ENCODE data around the gene FUOM. TPM values are rescaled to one million over a fixed set of nuclear protein-coding genes. Genes with fewer than 3 reads are reported as not detected.

The FUOM gene
- total RNA-seq, 2 donors from 2014 or later: 13.8 to 17.6 TPM

DNA sequence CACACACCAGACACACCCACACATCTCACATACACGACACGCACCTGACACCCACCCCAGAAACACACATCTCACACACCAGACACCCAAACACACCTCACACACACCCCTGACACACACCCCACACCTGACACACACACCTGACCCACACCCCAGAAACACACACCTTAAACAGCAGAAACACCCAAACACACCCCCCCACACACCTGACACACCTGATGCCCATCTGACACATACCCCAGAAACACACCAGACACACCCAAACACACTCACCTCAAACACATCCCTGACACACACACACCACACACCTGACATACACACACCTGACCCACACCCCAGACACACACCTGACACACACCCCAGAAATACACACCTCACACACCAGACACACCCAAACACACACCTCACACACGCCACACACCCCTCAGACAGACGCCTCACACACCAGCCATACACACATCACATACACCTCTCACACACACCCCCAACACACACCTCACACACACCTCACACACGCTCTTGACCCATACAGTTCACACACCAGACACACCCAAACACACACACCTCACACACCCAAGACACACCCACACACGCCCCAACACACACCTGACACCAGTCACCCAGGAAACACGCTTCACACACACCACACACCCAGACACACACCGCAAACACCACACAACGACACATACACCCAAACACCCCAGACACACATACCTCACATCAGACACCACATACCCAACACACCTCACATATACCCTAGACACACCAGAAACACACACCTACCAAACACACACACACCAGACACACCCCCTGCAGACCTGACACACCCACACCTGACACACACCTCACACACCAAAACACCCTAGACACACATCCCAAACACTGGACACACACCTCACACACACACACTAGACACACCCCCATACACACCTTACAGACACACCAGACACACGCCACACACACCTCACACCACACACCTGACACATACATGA lies 19.4 kb downstream of the FUOM start:
- intact Hi-C loops (cut with DNase I): no loop called here
- no peak for DNase-seq (ENCODE audit: low spot score)

GRCh38 chr10:133337370-133337725 lies 20.5 kb downstream of the FUOM start:
- intact Hi-C loops (cut with DNase I): no loop called here
- no peak for DNase-seq (ENCODE audit: low spot score)

- intact Hi-C loops (cut with DNase I): no loop called here
Measured at GRCh38 chr10:133336577-133337369, 21.0 kb downstream of the FUOM start, which contains the start of gene CALY. TSS of gene CALY (minus strand) at chr10:133336896. CDS start at chr10:133328989, 7,907 bp downstream.

GRCh38 chr10:133336118-133336576 lies 21.7 kb downstream of the FUOM start:
- intact Hi-C loops (cut with DNase I): no loop called here
- DNase-seq (ENCODE audit: low spot score): peak; percentile 78

More at GRCh38 chr10:133336577-133337369, 21.0 kb downstream of the FUOM start, which contains the start of gene CALY:
- peak; percentile 85 for DNase-seq (ENCODE audit: low spot score)

DNA sequence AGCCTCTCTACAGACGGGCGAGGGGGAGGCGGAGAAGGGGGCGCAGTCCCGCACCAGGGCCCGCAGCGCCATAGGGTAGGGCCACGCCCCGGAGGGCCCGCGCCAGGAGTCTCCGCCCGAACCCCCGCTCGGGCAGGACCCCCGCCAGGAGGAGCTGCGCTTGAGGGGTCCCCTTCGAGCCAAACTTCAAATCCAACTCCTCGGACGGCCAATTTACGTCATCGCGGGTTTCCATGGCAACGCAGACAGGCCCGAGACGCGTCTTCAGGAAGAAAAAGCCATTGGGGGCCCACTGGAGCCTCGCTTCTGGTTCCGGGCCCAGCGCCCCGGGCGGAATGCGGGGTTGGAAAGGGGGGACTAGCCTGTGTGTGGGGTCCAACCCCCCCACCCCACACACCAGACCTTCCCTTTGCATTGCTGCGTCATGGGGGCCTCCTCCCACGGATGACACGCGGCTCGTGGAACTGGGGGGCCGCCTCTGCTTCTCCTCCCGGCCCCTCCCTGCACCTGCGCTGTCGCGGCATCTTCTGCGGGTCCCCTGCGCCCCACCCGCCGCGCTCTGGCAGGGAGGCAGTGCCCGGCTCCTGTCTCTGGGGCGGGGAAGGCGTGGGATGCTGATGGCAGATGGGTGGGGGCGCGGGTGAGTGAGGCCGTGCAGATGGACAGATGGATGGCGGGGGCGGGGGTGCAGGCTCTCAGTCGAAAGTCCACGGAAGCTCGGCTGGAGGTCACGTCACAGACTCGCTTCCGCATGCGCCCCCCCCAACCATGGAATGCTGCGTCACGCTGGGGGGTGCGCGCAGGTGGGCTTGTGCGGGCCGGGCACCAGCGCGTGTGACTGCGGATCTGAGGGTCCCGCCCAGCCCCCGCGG lies 22.3 kb downstream of the FUOM start:
- intact Hi-C loops (cut with DNase I): no loop called here
- DNase-seq (ENCODE audit: low spot score): peak; percentile 91

- peak; percentile 84 for DNase-seq (ENCODE audit: low spot score)
Measured at GRCh38 chr10:133334503-133335245, 23.1 kb downstream of the FUOM start.

DNA sequence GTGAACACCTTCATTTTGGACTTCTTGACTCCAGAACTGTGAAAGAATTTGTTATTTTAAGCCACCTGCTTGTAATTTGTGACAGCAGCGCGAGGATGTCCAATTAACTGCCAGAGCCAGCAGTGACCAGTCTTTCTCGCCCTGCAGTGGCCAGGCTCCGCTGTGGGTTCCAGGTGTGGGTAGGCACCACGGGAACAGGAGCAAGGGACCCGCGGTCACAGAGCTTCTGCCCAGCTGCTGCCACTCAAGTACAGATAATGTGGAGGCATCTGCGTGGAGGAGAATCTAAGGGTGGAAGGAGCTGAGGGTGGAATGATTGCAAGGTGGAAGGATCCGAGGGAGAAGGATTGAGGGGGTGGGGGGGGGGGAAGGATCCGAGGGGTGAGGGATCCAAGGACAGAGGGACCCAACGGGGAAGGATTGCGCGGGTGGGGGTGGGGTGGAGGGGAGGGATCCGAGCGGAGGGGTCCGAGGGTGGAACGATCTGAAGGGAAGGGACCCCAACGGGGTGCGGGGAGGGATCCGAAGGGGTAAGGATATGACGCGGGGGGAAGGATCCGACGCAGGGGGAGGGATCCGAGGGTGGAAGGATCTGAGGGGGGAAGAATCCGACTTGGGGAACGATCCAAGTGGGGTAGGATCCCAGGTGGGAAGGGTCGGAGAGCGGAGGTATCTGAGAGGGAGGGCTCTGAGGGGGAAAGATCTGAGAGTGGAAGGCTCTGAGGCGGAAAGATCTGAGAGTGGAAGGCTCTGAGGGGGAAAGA lies 24.7 kb downstream of the FUOM start:
- intact Hi-C loops (cut with DNase I): no loop called here
- DNase-seq (ENCODE audit: low spot score): peak; percentile 74

More at GRCh38 chr10:133334503-133335245, 23.1 kb downstream of the FUOM start:
- intact Hi-C loops (cut with DNase I): no loop called here

DNA sequence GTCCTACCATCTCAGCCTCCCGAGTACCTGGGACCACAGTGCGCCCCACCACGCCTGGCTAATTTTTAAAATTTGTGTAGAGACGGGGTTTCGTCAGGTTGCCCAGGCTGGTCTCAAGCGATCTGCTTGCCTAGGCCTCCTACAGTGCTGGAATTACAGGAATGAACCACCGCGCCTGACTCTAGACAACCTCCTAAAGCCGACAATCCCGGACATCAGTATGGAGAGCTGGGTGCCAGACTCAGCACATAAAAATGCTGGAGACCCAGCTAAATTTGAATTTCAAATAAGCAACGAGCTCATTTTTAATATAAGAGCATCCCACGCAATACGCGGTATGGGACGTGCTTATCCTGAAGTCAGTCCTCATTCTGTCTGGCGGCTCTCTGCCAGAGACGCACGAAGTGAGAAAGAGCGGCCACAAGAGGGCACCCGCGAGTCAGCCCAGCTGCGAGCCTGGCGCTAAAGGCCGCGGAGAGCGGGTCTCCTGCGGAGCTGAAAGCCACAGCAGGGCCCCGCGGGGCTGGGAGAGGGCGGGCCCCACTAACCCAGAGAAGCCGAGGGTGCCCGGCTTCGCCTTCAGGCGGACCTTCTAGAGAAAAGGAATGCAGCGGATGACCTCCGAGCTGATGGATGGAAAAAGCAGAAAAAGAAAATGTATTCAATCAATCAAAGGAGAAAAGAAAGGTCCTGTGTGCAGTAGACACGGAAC lies 28.2 kb downstream of the FUOM start:
- intact Hi-C loops (cut with DNase I): no loop called here
- peak; percentile 95 for DNase-seq (ENCODE audit: low spot score)

DNA sequence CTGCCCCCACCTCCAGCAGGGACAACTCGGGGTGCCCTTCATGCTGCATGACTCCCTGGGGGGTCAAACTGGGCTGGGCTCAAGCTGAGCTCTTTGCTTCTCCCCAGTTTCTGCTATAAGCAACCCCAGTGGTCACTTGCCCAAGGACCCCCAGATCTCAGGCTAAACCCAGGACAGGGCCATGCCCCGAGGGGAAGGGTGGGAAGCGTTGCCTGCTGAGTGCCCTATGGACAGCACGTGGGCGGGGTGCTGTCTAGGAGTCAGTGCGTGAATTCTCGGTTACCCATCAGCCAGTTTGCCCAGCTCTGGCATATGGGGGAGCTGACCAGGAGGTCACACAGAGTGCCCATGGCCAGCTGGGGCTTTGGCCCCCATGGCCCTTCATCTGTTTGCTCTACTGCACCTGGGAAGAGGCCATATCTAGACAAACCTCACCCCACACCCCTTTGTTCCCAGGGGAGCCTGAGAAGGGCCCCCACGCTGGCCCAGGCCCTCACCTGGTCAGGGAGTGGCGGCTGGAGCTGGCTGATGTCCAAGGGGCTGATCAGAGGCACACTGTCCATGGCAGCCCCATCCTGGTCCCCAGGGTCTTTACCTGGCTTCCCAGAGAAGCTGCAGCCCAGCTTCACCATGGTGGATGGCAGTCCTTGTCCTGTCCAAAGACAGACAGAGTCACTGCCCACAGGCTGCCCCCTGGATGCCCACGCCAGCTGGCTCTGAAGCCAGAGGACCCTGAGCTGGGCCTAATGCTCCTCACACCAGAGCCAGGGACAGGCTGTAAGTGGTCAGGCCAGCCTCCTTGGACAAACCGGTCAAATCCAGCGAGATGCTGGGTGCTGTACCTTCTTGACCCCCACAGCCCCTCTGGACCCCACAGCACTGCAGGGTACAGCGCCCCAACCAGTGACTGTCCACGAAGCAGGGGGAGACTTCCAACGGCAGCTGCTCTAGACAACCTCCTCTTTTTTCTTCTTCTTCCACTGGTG lies 29.2 kb downstream of the FUOM start:
- intact Hi-C loops (cut with DNase I): no loop called here
- DNase-seq (ENCODE audit: low spot score): peak; percentile 72

DNA sequence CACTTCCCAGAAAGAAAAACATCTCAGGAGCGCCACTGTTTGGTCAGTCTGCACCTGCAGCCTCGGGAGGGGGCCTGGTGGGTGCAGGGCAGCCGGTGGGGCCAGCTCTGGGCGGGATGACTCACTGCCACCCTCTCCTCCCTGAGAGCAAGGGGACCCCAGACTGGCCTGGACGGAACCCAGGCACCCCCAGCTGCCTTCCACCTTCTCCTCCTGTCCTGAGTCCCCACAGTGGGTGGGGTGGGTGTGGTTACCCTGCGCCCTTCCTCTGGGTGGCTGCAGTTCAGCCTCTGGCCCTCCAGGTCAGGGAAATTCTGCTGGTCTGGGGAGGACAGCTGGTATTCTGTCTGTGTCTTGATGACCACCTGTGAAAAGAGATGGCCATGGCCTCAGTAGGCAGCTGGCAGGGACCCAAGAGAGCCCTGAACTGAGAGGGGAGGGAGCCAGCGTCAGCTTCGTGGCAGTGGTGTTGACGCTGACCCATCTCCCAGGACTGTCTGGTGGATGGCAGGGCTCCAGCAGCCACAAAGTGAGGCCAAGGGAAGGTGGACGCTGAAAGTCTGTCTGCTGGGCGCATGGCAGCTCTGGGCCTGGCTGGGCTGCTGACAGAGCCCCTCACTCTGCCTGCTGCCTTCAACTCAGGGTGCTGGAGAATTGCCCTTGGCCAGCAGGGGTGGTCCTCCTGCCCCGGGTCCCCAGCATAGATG lies 30.0 kb downstream of the FUOM start:
- intact Hi-C loops (cut with DNase I): no loop called here
- peak; percentile 71 for DNase-seq (ENCODE audit: low spot score)

DNA sequence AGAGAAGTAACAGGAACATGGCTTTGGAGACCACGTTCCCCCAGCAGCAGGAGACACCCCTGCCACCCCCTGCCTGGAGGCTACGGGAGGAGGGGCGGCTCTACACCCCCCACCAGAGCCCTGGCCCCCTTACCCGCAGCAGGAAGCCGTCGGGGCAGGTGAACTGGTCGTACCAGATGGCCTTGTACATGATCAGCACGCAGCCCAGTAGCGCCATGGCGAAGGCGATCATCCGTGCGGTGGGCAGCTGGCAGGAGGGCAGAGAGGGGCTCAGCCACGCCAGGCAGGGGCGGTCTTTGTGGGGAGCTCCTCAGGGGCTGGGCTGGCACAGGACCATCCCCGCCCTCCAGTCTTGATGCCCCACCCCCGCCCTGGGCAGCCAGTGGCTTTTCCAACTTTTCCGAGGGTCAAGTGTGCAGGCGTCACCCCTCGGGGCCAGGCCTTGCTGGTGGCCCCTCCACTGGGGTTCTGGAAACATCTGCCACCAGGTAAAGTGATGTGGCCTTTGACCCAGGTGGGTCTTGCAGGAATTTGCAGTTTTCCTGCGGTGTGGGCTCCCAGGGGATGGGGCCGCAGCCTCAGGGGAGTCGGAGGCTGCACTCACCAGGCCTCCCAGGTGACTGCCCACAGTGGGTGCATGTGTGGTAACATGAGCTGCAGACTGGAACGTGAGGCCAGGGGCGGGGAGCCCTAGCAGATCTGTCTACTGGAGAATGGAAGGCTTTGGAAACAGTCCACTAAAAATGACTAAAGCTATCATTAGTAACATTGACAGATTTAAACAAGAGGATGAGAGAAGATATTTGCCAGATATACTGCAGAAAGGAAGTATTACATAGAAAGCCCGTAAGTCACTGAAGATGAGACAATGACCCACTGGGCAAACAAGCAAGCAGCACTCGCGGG lies 30.8 kb downstream of the FUOM start:
- peak; percentile 76 for DNase-seq (ENCODE audit: low spot score)
- intact Hi-C loops (cut with DNase I): no loop called here

GRCh38 chr10:133326223-133326551 lies 31.6 kb downstream of the FUOM start:
- intact Hi-C loops (cut with DNase I): no loop called here
- DNase-seq (ENCODE audit: low spot score): no peak

DNA sequence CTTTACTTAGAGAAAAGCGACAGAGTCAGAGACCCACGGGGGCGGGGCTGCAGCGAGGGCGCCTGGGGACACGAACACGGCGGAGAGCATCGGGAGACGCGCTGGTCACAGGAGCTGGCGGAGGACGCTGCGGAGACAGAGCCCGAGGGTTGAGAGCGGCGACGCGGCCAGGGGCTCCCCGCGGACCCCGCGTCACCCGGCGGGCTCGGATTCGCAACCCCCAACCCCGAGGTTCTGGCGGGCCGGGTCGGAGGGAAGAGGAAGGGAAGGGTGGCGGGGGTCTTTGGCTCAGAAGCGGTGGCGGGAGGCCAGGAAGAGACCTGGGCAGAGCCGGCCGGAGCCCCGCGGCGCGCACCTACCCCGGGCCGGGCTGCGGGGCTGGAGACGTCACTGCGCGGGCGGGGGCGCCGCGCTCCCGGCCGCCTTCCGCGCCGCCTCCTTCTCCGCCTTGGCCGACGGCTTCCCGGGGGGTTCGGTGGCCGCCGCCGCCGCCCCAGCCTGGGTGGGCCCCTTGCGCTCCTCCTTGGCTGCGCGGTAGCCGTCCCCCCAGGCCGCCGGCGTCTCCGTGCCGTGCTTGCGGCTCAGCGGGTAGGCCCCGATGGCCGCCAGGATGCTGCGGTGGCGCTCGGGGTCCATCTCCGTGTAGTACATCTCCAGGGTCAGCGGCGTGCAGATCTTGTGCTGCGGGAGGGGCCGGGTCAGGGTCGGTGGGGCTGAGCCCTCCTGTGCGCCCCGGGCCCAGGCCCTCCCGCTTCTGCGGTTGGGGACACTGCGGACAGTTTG lies 32.2 kb downstream of the FUOM start:
- intact Hi-C loops (cut with DNase I): no loop called here
- DNase-seq (ENCODE audit: low spot score): no peak

GRCh38 chr10:133324857-133325260 lies 33.0 kb downstream of the FUOM start:
- DNase-seq (ENCODE audit: low spot score): no peak
- intact Hi-C loops (cut with DNase I): no loop called here
